ENCODE measurements around the gene TLX2. TPM values are rescaled to one million over a fixed set of nuclear protein-coding genes. Genes with fewer than 3 reads are reported as not detected.

Gene TLX2
- total and polyA plus RNA-seq, 2 donors (not counting 3 experiments of a cell fraction or from before 2014, with no cell fraction given): not detected

GRCh38 chr2:74512744-74513604 is 1.3 kb upstream of the TLX2 start:
- H3K27ac ChIP-seq (ENCODE audit: insufficient read depth, low read depth, low read length): no peak overlapping the region
- no peak overlapping the region for H3K4me2 ChIP-seq (ENCODE audit: insufficient read depth, low read length)
- H3K9me3 ChIP-seq (replicated peaks; ENCODE audit: control insufficient read depth, insufficient read depth, low read length): no peaks in the 10 kb centered on the region
- ChIA-PET POLR2A (no interaction called here), CTCF (no interaction called here)
- FAIRE-seq (no peak), DNase-seq (ENCODE audit: low read depth, low spot score) (no peak)
- BruUV-seq (replicated peaks): no TSS peak
- no peak overlapping the region for H3K9ac ChIP-seq (replicated peaks; ENCODE audit: extremely low read depth, insufficient read depth, low read length)
- no peak overlapping the region for H3K4me3 ChIP-seq (replicated peaks in 1 of 3; ENCODE audit: insufficient read depth in 1 of 3, low read depth in 1 of 3, low read length in 3 of 3)
- TF ChIP-seq EZH2 (IDR thresholded peaks at IDR 0.05; ENCODE audit: borderline replicate concordance, low read depth, low read length, severe bottlenecking) (peak; percentile 89), CTCF (IDR thresholded peaks at IDR 0.05; ENCODE audit: extremely low read depth in 1 of 2, insufficient read depth in 1 of 2, low read depth in 1 of 2, low read length in 2 of 2) (no peak), MYC (IDR thresholded peaks at IDR 0.05; ENCODE audit: low read depth, low read length) (no peak), MAX (IDR thresholded peaks at IDR 0.05; ENCODE audit: insufficient read depth, insufficient read length) (no peak), JUN (IDR thresholded peaks at IDR 0.05; ENCODE audit: borderline replicate concordance, insufficient read depth, insufficient read length, low read depth) (no peak)
- H3K79me2 ChIP-seq (ENCODE audit: control insufficient read depth, insufficient read depth, low read length): no peaks in the 10 kb centered on the region
- intact Hi-C loops (cut with micrococcal nuclease) (no loop called here), dilution Hi-C loops (cut with MboI; ENCODE audit: extremely low pct_ligation_motif_present, low sequenced_read_pairs) (no loop called here)
- H3K27me3 ChIP-seq (ENCODE audit: control insufficient read depth in 2 of 2, insufficient read depth in 2 of 2, low read length in 2 of 2): peaks cover 75 to 95% of the 10 kb centered on the region in 2 experiments
- H2AFZ ChIP-seq (ENCODE audit: low read depth, low read length): no peak overlapping the region
- H3K4me1 ChIP-seq (ENCODE audit: control insufficient read depth, extremely low read depth, insufficient read depth, low read length): peaks cover 11% of the 10 kb centered on the region
- H3K9me1 ChIP-seq (replicated peaks; ENCODE audit: control insufficient read depth, extremely low read depth, insufficient read depth, low read length): no peaks in the 10 kb centered on the region
- H4K20me1 ChIP-seq (replicated peaks; ENCODE audit: control insufficient read depth, extremely low read depth, insufficient read depth, low read length): no peaks in the 10 kb centered on the region
- no peaks in the 10 kb centered on the region for H3K36me3 ChIP-seq (ENCODE audit: control insufficient read depth in 2 of 2, extremely low read depth in 1 of 2, insufficient read depth in 2 of 2, low read length in 2 of 2)
